DND-41 (cell line): ENCODE data around the gene KLF18.
"Not testable (repeated sequence)": the region's sequence is repeated elsewhere in the genome, so short reads cannot be mapped to it uniquely, and the experiment has no call there.

ENCODE experiments used
- ATAC-seq: fragments of 200-7000 bp; cut with Tn5 transposase; 3 replicates; pipeline ENCODE4 v1.9.1; 2021; ENCODE audit warnings: low read depth; ENCODE audit not compliant: insufficient read depth
- DNase-seq: peaks from one replicate; pipeline ENCODE4 v3.0.0-alpha.2; 2020
- H2AFZ ChIP-seq: 2 replicates; pipeline ENCODE4 v1.6.0; 2012; ENCODE audit warnings: low read depth, low read length
- H3K27ac ChIP-seq: 2 replicates; pipeline ENCODE4 v1.5.1; 2012; ENCODE audit warnings: low read length, inconsistent platforms
- H3K27me3 ChIP-seq: fragments of 200-600 bp; sonication (generic); 2 replicates; pipeline ENCODE4 v1.6.0; 2012; ENCODE audit warnings: low read length, mild to moderate bottlenecking, inconsistent platforms; ENCODE audit not compliant: insufficient read depth, poor library complexity
- H3K36me3 ChIP-seq: 2 replicates; pipeline ENCODE4 v1.5.1; 2012; ENCODE audit warnings: low read length, inconsistent platforms; ENCODE audit not compliant: insufficient read depth
- H3K4me1 ChIP-seq: 2 replicates; pipeline ENCODE4 v1.5.1; 2012; ENCODE audit warnings: mild to moderate bottlenecking, low read length; ENCODE audit not compliant: insufficient read depth
- H3K4me2 ChIP-seq: 2 replicates; pipeline ENCODE4 v1.6.0; 2012; ENCODE audit warnings: mild to moderate bottlenecking, moderate library complexity, low read length, inconsistent platforms; ENCODE audit not compliant: insufficient read depth
- H3K4me3 ChIP-seq, 2 experiments: fragments of 200-600 bp in 1 of 2; shearing (Covaris generic) in 1 of 2; 2 replicates each; pipeline ENCODE4 v1.5.1; 2012 to 2016; ENCODE audit warnings: inconsistent platforms in 2 of 2, low read length in 2 of 2, mild to moderate bottlenecking in 2 of 2, low read depth in 1 of 2, moderate library complexity in 1 of 2
- H3K79me2 ChIP-seq: 2 replicates; pipeline ENCODE4 v1.6.0; 2012; ENCODE audit warnings: low read length, inconsistent platforms; ENCODE audit not compliant: insufficient read depth
- H3K9ac ChIP-seq: 2 replicates; pipeline ENCODE4 v1.6.0; 2012; ENCODE audit warnings: low read depth, mild to moderate bottlenecking, inconsistent platforms, low read length, moderate library complexity
- H3K9me3 ChIP-seq: 2 replicates; pipeline ENCODE4 v1.5.1; 2012; ENCODE audit warnings: low read length, moderate library complexity, mild to moderate bottlenecking, inconsistent platforms; ENCODE audit not compliant: insufficient read depth, severe bottlenecking
- H4K20me1 ChIP-seq: 2 replicates; pipeline ENCODE4 v1.6.0; 2012; ENCODE audit warnings: low read length; ENCODE audit not compliant: insufficient read depth
- CTCF ChIP-seq: IDR thresholded peaks from 2 replicates; pipeline ENCODE4 v1.5.1; 2012; ENCODE audit warnings: borderline replicate concordance, low read length, moderate library complexity, mild to moderate bottlenecking; ENCODE audit not compliant: poor library complexity, severe bottlenecking; ENCODE audit errors: extremely low read depth
- EZH2 ChIP-seq: IDR thresholded peaks from 3 replicates; pipeline ENCODE4 v1.6.1; 2012; ENCODE audit warnings: borderline replicate concordance, low read depth, mild to moderate bottlenecking, moderate library complexity, low read length, inconsistent platforms; ENCODE audit not compliant: severe bottlenecking

Gene KLF18

DNA sequence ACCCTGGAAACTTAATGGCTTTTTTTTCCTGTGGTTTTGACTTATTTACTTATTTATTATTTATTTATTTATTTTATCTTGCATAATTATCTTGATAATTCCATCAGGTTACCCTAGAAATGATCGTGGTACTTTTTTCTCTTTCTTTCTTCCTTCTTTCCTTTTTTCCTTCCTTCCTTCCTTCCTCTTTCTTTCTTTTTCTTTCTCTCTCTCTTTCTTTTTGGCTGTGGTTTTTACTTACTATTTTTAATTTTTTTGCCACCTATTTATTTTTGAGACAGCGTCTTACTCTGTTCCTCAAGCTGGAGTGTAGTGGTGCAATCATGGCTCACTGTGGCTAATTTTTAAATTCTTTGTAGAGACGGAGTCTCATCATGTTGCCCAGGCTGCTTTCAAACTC lies 6.2 kb upstream of the KLF18 start:
- DNase-seq (no peak), ATAC-seq (no peak)
- Histone ChIP-seq H3K9me3 (peaks cover 15% of the 10 kb centered on the region), H3K27me3 (peaks cover 12% of the 10 kb centered on the region), H2AFZ (no peak overlapping the region), H3K4me2 (no peak overlapping the region), H3K4me3 (no peak overlapping the region), H3K4me1 (no peaks in the 10 kb centered on the region), H3K27ac (no peak overlapping the region), H3K9ac (no peak overlapping the region), H4K20me1 (no peaks in the 10 kb centered on the region), H3K36me3 (no peaks in the 10 kb centered on the region), H3K79me2 (no peaks in the 10 kb centered on the region)
- TF ChIP-seq EZH2 (no peak), CTCF (no peak)

DNA sequence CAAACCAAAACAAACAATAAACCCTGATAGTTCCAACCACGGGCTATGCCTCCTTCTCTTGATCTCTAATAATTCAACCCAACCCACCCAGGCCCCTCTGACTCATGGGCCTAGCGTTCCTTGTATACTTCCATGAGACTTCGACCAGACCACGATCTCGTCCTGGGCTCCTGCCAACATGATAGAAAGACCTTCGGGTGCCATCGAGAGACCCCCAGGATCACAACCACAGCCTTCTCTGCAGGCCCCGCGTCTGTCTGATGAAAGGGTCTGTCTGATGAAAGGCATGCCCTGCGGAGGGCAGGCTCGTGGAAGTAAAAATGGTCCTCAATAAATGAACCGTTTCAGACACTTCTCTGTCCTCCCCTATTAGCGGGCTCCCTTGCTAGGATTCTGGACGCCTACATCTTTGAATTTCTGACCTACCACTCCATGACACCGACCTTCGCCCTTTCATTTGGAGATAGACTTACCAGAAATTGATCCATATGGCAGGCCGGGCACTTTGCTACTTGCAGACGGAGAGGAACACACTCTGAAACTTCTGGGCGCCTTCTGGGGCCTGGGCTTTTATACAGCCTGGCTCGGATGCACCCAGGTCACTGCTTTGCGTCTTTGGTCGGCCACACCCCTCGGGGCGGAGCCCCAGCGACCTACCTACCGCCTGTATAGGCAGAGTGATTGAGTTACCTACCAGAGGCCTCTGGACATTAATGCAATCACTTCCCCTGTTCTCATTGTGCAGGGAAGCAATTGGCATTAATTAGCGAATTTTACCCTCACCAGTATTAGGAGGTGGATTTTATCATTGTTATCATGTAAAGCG lies 5.3 kb upstream of the KLF18 start:
- H2AFZ ChIP-seq: no peak overlapping the region
- H3K27ac ChIP-seq: no peak overlapping the region
- H3K9me3 ChIP-seq: peaks cover 15% of the 10 kb centered on the region
- ATAC-seq: no peak
- no peak for TF ChIP-seq CTCF
- no peak for TF ChIP-seq EZH2
- no peak for DNase-seq
- H3K79me2 ChIP-seq: no peaks in the 10 kb centered on the region
- H4K20me1 ChIP-seq: no peaks in the 10 kb centered on the region
- no peak overlapping the region for H3K4me2 ChIP-seq
- no peaks in the 10 kb centered on the region for H3K36me3 ChIP-seq
- H3K9ac ChIP-seq: no peak overlapping the region
- no peaks in the 10 kb centered on the region for H3K4me1 ChIP-seq
- no peak overlapping the region for H3K4me3 ChIP-seq
- H3K27me3 ChIP-seq: peaks cover 8% of the 10 kb centered on the region

GRCh38 chr1:44144962-44145756 lies 3.7 kb upstream of the KLF18 start:
- Histone ChIP-seq H4K20me1 (no peaks in the 10 kb centered on the region), H3K4me1 (no peaks in the 10 kb centered on the region), H3K27ac (no peak overlapping the region), H3K4me3 (no peak overlapping the region), H3K4me2 (no peak overlapping the region), H3K9me3 (peaks cover 15% of the 10 kb centered on the region), H3K36me3 (no peaks in the 10 kb centered on the region), H3K27me3 (peaks cover 2% of the 10 kb centered on the region), H2AFZ (no peak overlapping the region), H3K9ac (no peak overlapping the region), H3K79me2 (no peaks in the 10 kb centered on the region)
- no peak for DNase-seq
- TF ChIP-seq EZH2 (no peak), CTCF (no peak)
- ATAC-seq: 0 out of 3 replicates have a peak, but pooled peaks have one; percentile 27

DNA sequence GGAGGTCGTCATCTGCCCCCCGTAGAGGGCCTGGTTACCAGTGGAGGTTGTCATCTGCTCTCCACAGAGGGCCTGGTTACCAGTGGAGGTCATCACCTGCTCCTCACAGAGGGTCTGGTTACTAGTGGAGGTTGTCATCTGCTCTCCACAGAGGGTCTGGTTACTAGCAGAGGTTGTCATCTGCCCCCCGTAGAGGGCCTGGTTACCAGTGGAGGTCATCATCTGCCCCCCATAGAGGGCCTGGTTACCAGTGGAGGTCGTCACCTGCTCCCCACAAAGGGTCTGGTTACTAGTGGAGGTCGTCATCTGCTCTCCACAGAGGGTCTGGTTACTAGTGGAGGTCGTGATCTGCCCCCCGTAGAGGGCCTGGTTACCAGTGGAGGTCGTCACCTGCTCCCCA lies 1.9 kb downstream of the KLF18 start:
- H3K9me3 ChIP-seq, H3K4me3 ChIP-seq, ATAC-seq, H4K20me1 ChIP-seq, H3K79me2 ChIP-seq, H3K36me3 ChIP-seq, H3K9ac ChIP-seq, H3K4me1 ChIP-seq, DNase-seq, H3K27ac ChIP-seq, H2AFZ ChIP-seq, H3K27me3 ChIP-seq, H3K4me2 ChIP-seq: not testable (repeated sequence)
